Stimulated activated CD4-positive, alpha-beta T cell treated with anti-CD3 and anti-CD28 coated beads, Interleukin-1b, Interleukin-23, amount 100 ng/mL, for 48 hours (primary cell): Measurements from ENCODE around the gene TTR.
A peak's percentile ranks its signal among the peaks of the same experiment; 100 is the strongest.

Experiments used
- DNase-seq: peaks from one replicate; pipeline ENCODE4 v3.0.0-alpha.2; 2020

TTR gene

GRCh38 chr18:31591628-31592027 lies at the start of gene TTR:
TTR (plus strand) TSS chr18:31591877; CDS start chr18:31591903, 26 bp downstream.
- no peak for DNase-seq

- no peak for DNase-seq
Observed at GRCh38 chr18:31546476-31546875, 45.2 kb upstream of the TTR start.

GRCh38 chr18:31548853-31549252 lies 42.8 kb upstream of the TTR start:
- no peak for DNase-seq

- DNase-seq = no peak
Observed at GRCh38 chr18:31549416-31549815, 42.3 kb upstream of the TTR start.

DNA sequence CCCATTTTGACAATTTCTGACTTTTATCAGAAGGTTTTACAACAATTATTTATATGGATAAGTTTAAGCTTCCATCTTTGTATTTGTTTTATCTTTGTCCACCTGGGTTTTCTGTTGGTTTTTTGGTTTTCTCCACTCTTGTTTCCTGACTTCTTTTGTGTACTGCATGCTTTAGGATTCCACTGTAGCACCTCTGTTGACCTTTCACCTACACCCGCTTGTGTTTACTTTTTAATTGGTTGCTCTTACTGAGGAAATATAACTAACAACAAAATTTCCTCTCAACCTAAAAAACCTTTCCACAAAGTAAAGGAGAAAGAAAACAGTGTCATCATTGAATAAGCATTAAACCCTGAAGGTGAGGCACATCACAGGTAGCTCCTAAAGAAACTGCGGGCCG lies 39.8 kb upstream of the TTR start:
- DNase-seq = no peak

DNA sequence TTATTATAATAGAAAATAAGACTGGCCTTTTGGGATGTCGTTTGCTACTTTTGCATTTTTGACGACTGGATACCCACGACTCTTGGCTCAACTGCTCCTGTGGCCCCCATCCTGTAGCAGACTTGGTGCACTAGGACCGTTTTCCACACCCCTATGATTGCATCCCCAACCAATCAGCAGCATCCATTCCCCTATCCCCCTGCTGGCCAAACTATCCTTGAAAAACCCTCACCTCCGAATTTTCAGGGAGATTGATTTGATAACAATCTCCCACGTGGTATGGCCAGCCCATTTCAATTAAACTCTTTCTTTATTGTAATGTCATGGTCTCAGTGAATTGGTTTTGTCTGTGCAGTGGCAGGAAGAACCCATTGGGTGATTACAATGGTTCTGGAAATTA lies 37.9 kb upstream of the TTR start:
- DNase-seq = no peak

- no peak for DNase-seq
Observed at GRCh38 chr18:31554776-31555175, 36.9 kb upstream of the TTR start.

- peak; percentile 12 for DNase-seq
Observed at GRCh38 chr18:31555971-31556747, 35.5 kb upstream of the TTR start.

DNA sequence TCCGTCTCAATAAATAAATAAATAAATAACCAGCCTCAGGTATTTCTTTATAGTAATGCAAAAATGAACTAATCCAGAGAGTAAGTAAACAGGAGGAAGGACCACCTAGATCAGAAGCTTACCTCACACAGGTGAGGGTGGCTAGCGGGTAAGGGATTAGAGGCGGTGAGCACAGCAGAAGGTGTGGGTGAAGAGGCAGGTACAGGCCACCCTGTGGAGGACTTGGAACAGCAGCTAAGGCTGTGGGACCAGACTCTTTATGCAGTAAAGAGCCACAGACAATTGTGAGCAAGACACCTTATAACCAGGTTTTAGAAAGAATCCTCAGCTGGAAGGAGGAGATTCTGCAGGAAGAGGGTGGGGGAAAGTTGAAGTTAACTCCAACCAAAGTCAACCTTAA lies 34.2 kb upstream of the TTR start:
- no peak for DNase-seq

GRCh38 chr18:31558567-31558966 lies 33.1 kb upstream of the TTR start:
- DNase-seq = no peak

DNA sequence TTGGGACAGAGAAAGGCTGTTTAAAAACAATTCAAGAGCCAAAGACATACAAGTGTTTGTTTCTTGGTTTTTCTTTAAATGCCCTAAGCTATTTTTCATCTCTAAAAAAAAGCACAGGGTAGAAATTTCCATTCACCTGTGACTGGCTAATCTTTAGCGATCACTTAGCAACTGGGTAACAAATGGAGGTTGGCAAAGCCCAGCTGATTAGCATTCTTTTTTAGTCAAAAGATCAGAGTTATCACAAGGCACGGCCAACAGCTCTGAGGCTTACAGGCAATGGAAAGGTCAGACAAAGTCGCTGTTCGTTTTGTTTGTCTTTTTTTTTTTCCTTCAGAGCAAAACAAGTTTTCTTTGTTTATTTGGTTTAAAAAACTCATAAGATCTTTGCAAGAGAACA lies 29.0 kb upstream of the TTR start:
- DNase-seq = no peak

GRCh38 chr18:31563778-31564177 lies 27.9 kb upstream of the TTR start:
- no peak for DNase-seq

- no peak for DNase-seq
Observed at GRCh38 chr18:31565345-31565744, 26.3 kb upstream of the TTR start.

DNA sequence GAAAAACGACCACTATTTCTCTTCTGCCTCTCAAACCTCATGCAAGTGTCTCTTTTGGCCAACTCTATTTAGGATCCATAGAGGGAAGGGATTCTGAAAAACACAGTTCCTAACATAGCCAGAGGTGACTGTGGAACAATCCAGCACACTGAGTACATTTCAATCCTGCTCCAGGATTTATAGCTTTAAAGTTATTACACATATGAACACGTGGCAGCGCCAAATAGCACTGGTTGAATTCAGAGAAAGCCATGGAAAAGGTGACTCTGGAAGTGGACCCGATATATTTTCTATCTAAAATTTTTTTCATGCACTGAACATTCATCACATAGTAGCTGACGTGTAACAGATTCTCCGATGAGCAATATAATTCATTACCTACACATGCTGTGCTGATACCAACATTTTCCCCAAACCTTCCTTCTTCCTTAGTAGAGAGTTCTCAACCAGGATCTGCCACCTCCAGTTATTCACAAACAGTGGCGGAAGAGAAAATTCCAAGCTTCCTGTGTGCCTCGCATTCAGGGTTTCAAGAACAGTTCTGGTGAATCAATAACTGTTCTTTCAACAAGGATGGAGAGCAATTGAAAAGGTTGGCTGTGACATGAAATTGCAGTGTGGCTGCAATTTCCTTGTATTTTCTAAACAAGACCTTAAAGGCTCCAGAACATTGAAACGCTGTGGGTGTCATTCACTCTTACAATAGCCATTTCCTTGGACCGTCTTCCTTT lies 25.7 kb upstream of the TTR start:
- no peak for DNase-seq

DNA sequence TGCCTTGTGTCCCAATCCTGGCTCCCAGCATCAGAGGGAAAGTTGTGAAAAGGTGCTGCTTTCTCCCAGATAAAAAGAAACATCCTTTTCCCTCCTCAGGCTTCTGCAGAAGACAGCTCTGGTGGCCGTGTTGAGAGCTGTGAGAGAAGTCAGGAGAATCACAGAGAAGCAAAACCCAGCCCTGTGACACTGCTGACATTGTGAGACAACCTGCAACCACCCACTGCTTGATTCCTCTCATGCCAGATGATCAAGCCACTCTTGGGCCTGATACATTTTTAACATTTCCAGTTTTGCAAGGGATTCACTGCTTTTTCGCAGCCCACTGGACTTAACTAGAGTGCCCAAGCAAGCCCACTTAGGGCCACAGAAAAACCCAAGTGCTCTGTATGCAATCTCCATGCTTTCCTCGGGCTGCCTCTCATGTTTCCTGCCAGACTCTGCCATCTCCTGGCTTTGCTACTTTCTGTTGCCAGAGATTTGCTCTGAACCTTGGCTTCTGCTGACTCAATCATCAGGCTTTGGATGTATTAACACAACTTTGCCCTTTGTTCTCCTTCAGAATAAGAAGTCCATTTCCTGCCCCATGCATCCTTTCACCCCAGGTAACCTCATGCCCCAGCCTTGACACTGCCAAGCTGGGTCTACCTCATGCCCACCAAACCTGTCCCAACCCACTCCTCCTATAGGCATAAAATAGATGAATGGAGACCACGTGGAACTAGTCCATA lies 24.9 kb upstream of the TTR start:
- no peak for DNase-seq

DNA sequence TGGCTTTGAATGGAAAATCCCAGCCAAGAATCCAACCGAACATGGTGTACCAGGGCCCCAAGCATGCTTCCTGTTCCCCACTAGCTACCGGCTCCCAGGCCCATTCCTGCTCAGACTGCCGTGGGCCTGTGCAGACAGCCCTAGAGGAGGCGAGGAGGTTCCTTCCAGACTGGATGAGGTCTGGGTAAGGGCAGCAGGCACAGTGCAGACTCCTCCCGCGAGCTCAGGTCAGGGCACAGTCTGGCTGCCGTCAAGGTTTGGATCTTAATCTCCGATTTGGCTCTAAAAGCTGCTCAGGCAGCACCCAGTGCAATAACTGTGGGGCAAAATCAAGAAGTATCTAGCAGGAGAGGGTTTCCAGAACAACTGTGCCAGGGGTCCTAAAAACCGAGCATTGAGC lies 19.3 kb upstream of the TTR start:
- no peak for DNase-seq

GRCh38 chr18:31573051-31573450 lies 18.6 kb upstream of the TTR start:
- no peak for DNase-seq

- DNase-seq = no peak
Observed at GRCh38 chr18:31574359-31574758, 17.3 kb upstream of the TTR start.

- DNase-seq = no peak
Observed at GRCh38 chr18:31575515-31576257, 16.0 kb upstream of the TTR start.

DNA sequence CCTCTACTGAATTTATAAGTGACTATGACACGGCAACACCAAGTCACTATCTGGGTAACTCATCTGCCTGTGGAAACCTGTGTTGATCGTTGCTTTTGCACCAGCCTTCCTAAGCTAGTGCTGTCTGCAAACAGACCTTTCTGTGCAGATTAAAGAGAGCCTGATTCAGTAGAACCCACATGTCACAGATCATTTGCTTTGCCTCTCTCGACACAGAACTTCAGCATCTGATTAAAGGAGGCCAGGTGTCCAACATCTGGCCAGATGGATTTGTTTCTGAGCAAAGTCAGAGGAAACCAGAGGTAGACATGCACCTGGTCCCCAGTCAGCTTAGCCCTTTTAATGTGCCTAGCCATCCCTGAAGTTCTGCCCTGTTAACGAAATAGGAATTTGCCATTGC lies 15.0 kb upstream of the TTR start:
- no peak for DNase-seq

- no peak for DNase-seq
Observed at GRCh38 chr18:31577195-31577594, 14.5 kb upstream of the TTR start.

- DNase-seq = no peak
Observed at GRCh38 chr18:31578126-31578525, 13.6 kb upstream of the TTR start.

DNA sequence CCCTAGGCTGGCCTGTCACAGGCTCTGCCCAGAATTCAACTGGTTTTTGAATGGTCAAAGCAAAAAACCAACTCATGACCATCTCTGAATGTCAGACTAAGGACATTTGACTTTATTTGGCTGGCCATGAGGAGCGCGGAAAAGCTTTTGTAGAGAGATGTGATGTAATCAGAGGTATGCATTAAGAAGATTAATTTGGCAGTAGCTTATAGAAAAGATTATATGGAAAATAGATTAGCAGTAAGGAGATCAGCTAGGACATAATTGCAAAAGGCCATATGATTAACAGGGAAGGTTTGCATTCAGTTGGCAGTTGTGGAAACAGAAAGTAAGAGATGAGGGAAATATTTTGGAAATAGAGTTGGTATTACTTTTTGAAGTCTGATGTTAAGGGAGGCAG lies 12.3 kb upstream of the TTR start:
- no peak for DNase-seq
